Loucy (cell line): Measurements from ENCODE around the gene CCDC33.

Experiments
- H2AFZ ChIP-seq: fragments of 200-600 bp; sonication (generic); 2 replicates; pipeline ENCODE4 v1.6.0; 2016; ENCODE audit warnings: antibody characterized with exemption, mild to moderate bottlenecking, low read length, moderate library complexity
- H3F3A ChIP-seq: fragments of 200-600 bp; 2 replicates; pipeline ENCODE4 v1.6.0; 2016; ENCODE audit warnings: antibody characterized with exemption, low read depth, mild to moderate bottlenecking
- H3K27me3 ChIP-seq: fragments of 200-600 bp; sonication (generic); 2 replicates; pipeline ENCODE4 v1.6.1; 2014; ENCODE audit warnings: low read length, mild to moderate bottlenecking; ENCODE audit not compliant: insufficient read depth, poor library complexity, severe bottlenecking
- H3K36me3 ChIP-seq: fragments of 200-600 bp; sonication (generic); 2 replicates; pipeline ENCODE4 v1.6.1; 2016; ENCODE audit warnings: low read length; ENCODE audit not compliant: insufficient read depth
- H3K4me1 ChIP-seq: fragments of 200-600 bp; sonication (generic); 2 replicates; pipeline ENCODE4 v1.5.1; 2014; ENCODE audit warnings: low read length, mild to moderate bottlenecking; ENCODE audit not compliant: insufficient read depth, poor library complexity, severe bottlenecking
- H3K4me2 ChIP-seq: fragments of 200-600 bp; sonication (generic); 2 replicates; pipeline ENCODE4 v1.6.0; 2014; ENCODE audit warnings: antibody characterized with exemption, low read length, low read depth, mild to moderate bottlenecking; ENCODE audit not compliant: poor library complexity, severe bottlenecking
- H3K4me3 ChIP-seq: fragments of 200-600 bp; sonication (generic); 2 replicates; pipeline ENCODE4 v1.5.1; 2014; ENCODE audit warnings: low read length, mild to moderate bottlenecking, mixed read lengths; ENCODE audit not compliant: poor library complexity, severe bottlenecking
- H3K79me2 ChIP-seq: fragments of 200-600 bp; sonication (generic); 2 replicates; pipeline ENCODE4 v1.6.1; 2014; ENCODE audit warnings: low read length; ENCODE audit not compliant: insufficient read depth
- H3K9ac ChIP-seq: fragments of 200-600 bp; sonication (generic); 2 replicates; pipeline ENCODE4 v1.6.0; 2014; ENCODE audit warnings: mild to moderate bottlenecking, low read depth, low read length, moderate library complexity; ENCODE audit not compliant: poor library complexity, severe bottlenecking
- H3K9me2 ChIP-seq: fragments of 200-600 bp; sonication (generic); replicated peaks from 2 replicates; pipeline ENCODE4 v1.6.1; 2016; ENCODE audit warnings: low read depth, low read length, mixed read lengths
- H3K9me3 ChIP-seq: fragments of 200-600 bp; sonication (generic); 2 replicates; pipeline ENCODE4 v1.6.1; 2014; ENCODE audit warnings: mild to moderate bottlenecking, antibody characterized with exemption, low read length, low read depth; ENCODE audit not compliant: insufficient read depth
- H4K20me1 ChIP-seq: fragments of 200-600 bp; sonication (generic); 2 replicates; pipeline ENCODE4 v1.6.0; 2014; ENCODE audit warnings: antibody characterized with exemption, low read length, mild to moderate bottlenecking; ENCODE audit not compliant: insufficient read depth, poor library complexity, severe bottlenecking
- CTCF ChIP-seq: fragments of 200-600 bp; sonication (generic); conservative IDR thresholded peaks from 2 replicates; pipeline ENCODE4 v1.5.1; 2014; ENCODE audit warnings: mild to moderate bottlenecking, antibody characterized with exemption, low read length
- EZH2phosphoT487 ChIP-seq: fragments of 200-600 bp; IDR thresholded peaks from 2 replicates; pipeline ENCODE4 v1.6.1; 2018; ENCODE audit warnings: antibody characterized with exemption, mild to moderate bottlenecking, moderate library complexity, borderline replicate concordance

CCDC33 gene

GRCh38 chr15:74362482-74362881 is 126.4 kb downstream of the CCDC33 start:
- H3K27me3 ChIP-seq: no peaks in the 10 kb centered on the region
- no peak overlapping the region for H3K4me2 ChIP-seq
- H3K9me2 ChIP-seq: no peaks in the 10 kb centered on the region
- H3K9ac ChIP-seq: no peak overlapping the region
- H3K4me3 ChIP-seq: no peak overlapping the region
- no peaks in the 10 kb centered on the region for H3F3A ChIP-seq
- TF ChIP-seq CTCF (no peak), EZH2phosphoT487 (no peak)
- no peaks in the 10 kb centered on the region for H3K36me3 ChIP-seq
- H3K79me2 ChIP-seq: no peaks in the 10 kb centered on the region
- H3K4me1 ChIP-seq: no peaks in the 10 kb centered on the region
- H2AFZ ChIP-seq: no peak overlapping the region
- no peaks in the 10 kb centered on the region for H4K20me1 ChIP-seq
- no peaks in the 10 kb centered on the region for H3K9me3 ChIP-seq

- Histone ChIP-seq H3K9me3 (no peaks in the 10 kb centered on the region), H3K4me1 (no peaks in the 10 kb centered on the region), H3K79me2 (no peaks in the 10 kb centered on the region), H2AFZ (no peak overlapping the region), H3K36me3 (no peaks in the 10 kb centered on the region), H3K4me2 (no peak overlapping the region), H3K27me3 (no peaks in the 10 kb centered on the region), H3K4me3 (no peak overlapping the region), H3F3A (no peaks in the 10 kb centered on the region), H4K20me1 (no peaks in the 10 kb centered on the region), H3K9me2 (no peaks in the 10 kb centered on the region), H3K9ac (no peak overlapping the region)
- TF ChIP-seq EZH2phosphoT487: no peak
- no peak for TF ChIP-seq CTCF
Measured at GRCh38 chr15:74364936-74365597, 128.9 kb downstream of the CCDC33 start.

- no peak overlapping the region for H3K9ac ChIP-seq
- TF ChIP-seq CTCF (no peak), EZH2phosphoT487 (no peak)
- H3K4me2 ChIP-seq: no peak overlapping the region
- no peak overlapping the region for H3K4me3 ChIP-seq
- H3F3A ChIP-seq: no peaks in the 10 kb centered on the region
- H3K9me2 ChIP-seq: no peaks in the 10 kb centered on the region
- no peak overlapping the region for H2AFZ ChIP-seq
- H3K36me3 ChIP-seq: no peaks in the 10 kb centered on the region
- H4K20me1 ChIP-seq: no peaks in the 10 kb centered on the region
- no peaks in the 10 kb centered on the region for H3K4me1 ChIP-seq
- H3K27me3 ChIP-seq: no peaks in the 10 kb centered on the region
- no peaks in the 10 kb centered on the region for H3K79me2 ChIP-seq
- H3K9me3 ChIP-seq: no peaks in the 10 kb centered on the region
Measured at GRCh38 chr15:74365598-74366445, 129.7 kb downstream of the CCDC33 start.
